Measurements from ENCODE around the gene LTC4S. TPM values are rescaled to one million over a fixed set of nuclear protein-coding genes. Genes with fewer than 3 reads are reported as not detected.

The LTC4S gene
- total and polyA plus RNA-seq, 9 of the 15 experiments (the other 6 are each of a cell fraction or from before 2014, with no cell fraction given) = 0.17 to 0.77 (median 0.75) TPM; not detected in 6

DNA sequence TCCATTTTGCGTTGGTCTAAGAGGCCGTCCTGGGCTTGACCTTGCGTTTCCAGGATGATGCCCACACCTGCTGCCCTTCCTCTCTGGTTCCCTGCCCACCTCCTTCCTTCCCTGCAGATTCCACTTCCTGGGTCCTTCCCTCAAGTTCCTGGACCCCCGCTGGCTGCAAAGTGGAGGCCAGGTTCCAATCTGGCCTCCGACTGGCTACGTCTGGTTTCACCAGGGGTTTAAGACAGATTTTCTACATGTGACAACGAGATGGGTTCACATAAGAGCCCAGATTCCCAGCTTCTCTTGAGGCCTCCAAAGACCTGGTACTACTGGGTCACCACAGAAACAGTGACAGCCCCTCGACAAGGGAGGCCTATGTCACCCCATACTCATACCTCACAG, 10.8 kb downstream of the LTC4S start (continued):
- TF ChIP-seq, protein P1, sequence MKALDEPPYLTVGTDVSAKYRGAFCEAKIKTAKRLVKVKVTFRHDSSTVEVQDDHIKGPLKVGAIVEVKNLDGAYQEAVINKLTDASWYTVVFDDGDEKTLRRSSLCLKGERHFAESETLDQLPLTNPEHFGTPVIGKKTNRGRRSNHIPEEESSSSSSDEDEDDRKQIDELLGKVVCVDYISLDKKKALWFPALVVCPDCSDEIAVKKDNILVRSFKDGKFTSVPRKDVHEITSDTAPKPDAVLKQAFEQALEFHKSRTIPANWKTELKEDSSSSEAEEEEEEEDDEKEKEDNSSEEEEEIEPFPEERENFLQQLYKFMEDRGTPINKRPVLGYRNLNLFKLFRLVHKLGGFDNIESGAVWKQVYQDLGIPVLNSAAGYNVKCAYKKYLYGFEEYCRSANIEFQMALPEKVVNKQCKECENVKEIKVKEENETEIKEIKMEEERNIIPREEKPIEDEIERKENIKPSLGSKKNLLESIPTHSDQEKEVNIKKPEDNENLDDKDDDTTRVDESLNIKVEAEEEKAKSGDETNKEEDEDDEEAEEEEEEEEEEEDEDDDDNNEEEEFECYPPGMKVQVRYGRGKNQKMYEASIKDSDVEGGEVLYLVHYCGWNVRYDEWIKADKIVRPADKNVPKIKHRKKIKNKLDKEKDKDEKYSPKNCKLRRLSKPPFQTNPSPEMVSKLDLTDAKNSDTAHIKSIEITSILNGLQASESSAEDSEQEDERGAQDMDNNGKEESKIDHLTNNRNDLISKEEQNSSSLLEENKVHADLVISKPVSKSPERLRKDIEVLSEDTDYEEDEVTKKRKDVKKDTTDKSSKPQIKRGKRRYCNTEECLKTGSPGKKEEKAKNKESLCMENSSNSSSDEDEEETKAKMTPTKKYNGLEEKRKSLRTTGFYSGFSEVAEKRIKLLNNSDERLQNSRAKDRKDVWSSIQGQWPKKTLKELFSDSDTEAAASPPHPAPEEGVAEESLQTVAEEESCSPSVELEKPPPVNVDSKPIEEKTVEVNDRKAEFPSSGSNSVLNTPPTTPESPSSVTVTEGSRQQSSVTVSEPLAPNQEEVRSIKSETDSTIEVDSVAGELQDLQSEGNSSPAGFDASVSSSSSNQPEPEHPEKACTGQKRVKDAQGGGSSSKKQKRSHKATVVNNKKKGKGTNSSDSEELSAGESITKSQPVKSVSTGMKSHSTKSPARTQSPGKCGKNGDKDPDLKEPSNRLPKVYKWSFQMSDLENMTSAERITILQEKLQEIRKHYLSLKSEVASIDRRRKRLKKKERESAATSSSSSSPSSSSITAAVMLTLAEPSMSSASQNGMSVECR (CRISPR knock-in tag; IDR thresholded peaks at IDR 0.05) = 0 out of 2 replicates have a peak, but pooled peaks have one; percentile 32
- no peak for TF ChIP-seq TEAD4 (IDR thresholded peaks at IDR 0.05; ENCODE audit: low read length)
- no peak for TF ChIP-seq TEAD4 (CRISPR knock-in tag; IDR thresholded peaks at IDR 0.05; ENCODE audit: borderline replicate concordance)
- TF ChIP-seq JUN (IDR thresholded peaks at IDR 0.05; ENCODE audit: borderline replicate concordance, low read depth, low read length) = no peak
- TF ChIP-seq JUN (CRISPR knock-in tag; IDR thresholded peaks at IDR 0.05; ENCODE audit: borderline replicate concordance) = no peak
- TF ChIP-seq ZBTB7A (IDR thresholded peaks at IDR 0.05; ENCODE audit: borderline replicate concordance, control insufficient read depth, low read depth, low read length) = peak; percentile 3; the same call in 1 of the 2 replicates
- TF ChIP-seq, protein P2, sequence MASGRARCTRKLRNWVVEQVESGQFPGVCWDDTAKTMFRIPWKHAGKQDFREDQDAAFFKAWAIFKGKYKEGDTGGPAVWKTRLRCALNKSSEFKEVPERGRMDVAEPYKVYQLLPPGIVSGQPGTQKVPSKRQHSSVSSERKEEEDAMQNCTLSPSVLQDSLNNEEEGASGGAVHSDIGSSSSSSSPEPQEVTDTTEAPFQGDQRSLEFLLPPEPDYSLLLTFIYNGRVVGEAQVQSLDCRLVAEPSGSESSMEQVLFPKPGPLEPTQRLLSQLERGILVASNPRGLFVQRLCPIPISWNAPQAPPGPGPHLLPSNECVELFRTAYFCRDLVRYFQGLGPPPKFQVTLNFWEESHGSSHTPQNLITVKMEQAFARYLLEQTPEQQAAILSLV (tag; IDR thresholded peaks at IDR 0.05) = no peak
- TF ChIP-seq, protein P3, sequence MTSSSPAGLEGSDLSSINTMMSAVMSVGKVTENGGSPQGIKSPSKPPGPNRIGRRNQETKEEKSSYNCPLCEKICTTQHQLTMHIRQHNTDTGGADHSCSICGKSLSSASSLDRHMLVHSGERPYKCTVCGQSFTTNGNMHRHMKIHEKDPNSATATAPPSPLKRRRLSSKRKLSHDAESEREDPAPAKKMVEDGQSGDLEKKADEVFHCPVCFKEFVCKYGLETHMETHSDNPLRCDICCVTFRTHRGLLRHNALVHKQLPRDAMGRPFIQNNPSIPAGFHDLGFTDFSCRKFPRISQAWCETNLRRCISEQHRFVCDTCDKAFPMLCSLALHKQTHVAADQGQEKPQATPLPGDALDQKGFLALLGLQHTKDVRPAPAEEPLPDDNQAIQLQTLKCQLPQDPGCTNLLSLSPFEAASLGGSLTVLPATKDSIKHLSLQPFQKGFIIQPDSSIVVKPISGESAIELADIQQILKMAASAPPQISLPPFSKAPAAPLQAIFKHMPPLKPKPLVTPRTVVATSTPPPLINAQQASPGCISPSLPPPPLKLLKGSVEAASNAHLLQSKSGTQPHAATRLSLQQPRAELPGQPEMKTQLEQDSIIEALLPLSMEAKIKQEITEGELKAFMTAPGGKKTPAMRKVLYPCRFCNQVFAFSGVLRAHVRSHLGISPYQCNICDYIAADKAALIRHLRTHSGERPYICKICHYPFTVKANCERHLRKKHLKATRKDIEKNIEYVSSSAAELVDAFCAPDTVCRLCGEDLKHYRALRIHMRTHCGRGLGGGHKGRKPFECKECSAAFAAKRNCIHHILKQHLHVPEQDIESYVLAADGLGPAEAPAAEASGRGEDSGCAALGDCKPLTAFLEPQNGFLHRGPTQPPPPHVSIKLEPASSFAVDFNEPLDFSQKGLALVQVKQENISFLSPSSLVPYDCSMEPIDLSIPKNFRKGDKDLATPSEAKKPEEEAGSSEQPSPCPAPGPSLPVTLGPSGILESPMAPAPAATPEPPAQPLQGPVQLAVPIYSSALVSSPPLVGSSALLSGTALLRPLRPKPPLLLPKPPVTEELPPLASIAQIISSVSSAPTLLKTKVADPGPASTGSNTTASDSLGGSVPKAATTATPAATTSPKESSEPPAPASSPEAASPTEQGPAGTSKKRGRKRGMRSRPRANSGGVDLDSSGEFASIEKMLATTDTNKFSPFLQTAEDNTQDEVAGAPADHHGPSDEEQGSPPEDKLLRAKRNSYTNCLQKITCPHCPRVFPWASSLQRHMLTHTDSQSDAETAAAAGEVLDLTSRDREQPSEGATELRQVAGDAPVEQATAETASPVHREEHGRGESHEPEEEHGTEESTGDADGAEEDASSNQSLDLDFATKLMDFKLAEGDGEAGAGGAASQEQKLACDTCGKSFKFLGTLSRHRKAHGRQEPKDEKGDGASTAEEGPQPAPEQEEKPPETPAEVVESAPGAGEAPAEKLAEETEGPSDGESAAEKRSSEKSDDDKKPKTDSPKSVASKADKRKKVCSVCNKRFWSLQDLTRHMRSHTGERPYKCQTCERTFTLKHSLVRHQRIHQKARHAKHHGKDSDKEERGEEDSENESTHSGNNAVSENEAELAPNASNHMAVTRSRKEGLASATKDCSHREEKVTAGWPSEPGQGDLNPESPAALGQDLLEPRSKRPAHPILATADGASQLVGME (CRISPR knock-in tag; IDR thresholded peaks at IDR 0.05) = no peak
- TF ChIP-seq, protein P4, sequence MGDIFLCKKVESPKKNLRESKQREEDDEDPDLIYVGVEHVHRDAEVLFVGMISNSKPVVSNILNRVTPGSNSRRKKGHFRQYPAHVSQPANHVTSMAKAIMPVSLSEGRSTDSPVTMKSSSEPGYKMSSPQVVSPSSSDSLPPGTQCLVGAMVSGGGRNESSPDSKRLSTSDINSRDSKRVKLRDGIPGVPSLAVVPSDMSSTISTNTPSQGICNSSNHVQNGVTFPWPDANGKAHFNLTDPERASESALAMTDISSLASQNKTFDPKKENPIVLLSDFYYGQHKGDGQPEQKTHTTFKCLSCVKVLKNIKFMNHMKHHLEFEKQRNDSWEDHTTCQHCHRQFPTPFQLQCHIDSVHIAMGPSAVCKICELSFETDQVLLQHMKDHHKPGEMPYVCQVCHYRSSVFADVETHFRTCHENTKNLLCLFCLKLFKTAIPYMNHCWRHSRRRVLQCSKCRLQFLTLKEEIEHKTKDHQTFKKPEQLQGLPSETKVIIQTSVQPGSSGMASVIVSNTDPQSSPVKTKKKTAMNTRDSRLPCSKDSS (IDR thresholded peaks at IDR 0.05; ENCODE audit: low read depth, partially characterized antibody) = no peak
- TF ChIP-seq JUND (IDR thresholded peaks at IDR 0.05; ENCODE audit: borderline replicate concordance, low read depth, low read length) = no peak
- no peak for TF ChIP-seq JUND (tag; IDR thresholded peaks at IDR 0.05; ENCODE audit: borderline replicate concordance, low read depth, low read length)
- 0 out of 2 replicates have a peak, but pooled peaks have one; percentile 23 for TF ChIP-seq MYNN (IDR thresholded peaks at IDR 0.05)
- no peak for TF ChIP-seq MYNN (CRISPR knock-in tag; IDR thresholded peaks at IDR 0.05)
- TF ChIP-seq PHF20 (IDR thresholded peaks at IDR 0.05; ENCODE audit: partially characterized antibody) = no peak

Data from K562 (cell line).